Astrocyte (in vitro differentiated cells and primary cell): ENCODE measurements around the gene NINL.

Experiments used
- EZH2 ChIP-seq: IDR thresholded peaks from 2 replicates; pipeline ENCODE4 v1.6.1; 2012; ENCODE audit warnings: mild to moderate bottlenecking, low read length, inconsistent platforms; ENCODE audit not compliant: insufficient read depth
- TF ChIP-seq, protein P1 (sequence below): IDR thresholded peaks from 2 replicates; pipeline ENCODE4 v1.5.1; 2011; ENCODE audit warnings: low read depth, mild to moderate bottlenecking, inconsistent platforms, low read length, moderate library complexity; ENCODE audit not compliant: insufficient read depth

DNA sequence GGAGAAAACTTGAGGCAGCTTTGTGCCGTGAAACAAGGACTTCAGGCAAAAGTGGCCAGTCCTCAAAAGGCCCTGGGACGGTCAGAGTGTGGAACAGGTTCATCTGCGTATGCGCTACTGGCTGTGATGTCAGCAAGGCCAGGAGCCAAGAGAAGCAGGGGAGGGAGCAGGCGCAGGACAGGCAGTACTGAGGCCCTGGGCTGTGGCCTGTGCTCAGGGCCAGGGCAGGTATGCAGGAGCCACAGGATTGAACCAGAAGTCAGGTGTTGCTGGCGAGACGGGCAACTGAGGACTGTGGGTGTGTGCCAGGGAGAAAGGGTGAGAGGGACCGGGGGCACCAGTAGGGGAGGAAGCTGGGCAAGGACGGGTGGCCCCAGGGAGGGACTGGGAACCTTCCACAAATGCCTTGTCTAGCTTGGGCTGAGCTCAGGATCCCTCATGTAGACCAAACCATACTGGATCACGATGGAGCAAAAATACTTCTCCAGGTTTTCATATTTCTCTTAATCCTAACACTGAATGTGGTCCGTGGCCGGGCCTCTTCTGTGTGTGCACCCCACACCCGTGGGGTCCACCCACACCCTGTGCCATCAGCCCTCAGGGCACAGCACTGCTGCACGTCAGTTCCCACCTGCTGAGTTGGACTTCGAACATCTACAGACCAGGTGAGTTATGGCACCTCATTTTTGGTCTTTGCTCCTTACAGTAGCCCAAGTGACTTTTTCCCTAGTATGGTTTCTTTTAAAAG is 131.0 kb downstream of the NINL start:
- TF ChIP-seq, protein P1, sequence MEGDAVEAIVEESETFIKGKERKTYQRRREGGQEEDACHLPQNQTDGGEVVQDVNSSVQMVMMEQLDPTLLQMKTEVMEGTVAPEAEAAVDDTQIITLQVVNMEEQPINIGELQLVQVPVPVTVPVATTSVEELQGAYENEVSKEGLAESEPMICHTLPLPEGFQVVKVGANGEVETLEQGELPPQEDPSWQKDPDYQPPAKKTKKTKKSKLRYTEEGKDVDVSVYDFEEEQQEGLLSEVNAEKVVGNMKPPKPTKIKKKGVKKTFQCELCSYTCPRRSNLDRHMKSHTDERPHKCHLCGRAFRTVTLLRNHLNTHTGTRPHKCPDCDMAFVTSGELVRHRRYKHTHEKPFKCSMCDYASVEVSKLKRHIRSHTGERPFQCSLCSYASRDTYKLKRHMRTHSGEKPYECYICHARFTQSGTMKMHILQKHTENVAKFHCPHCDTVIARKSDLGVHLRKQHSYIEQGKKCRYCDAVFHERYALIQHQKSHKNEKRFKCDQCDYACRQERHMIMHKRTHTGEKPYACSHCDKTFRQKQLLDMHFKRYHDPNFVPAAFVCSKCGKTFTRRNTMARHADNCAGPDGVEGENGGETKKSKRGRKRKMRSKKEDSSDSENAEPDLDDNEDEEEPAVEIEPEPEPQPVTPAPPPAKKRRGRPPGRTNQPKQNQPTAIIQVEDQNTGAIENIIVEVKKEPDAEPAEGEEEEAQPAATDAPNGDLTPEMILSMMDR: no peak
- TF ChIP-seq EZH2: no peak
